ENCODE results near the gene MRPS18A. TPM values are rescaled to one million over a fixed set of nuclear protein-coding genes. Genes with fewer than 3 reads are reported as not detected.

Gene MRPS18A
- total RNA-seq, 5 donors from 2014 or later (not counting 1 experiment from before 2014, with no cell fraction given): 22.9 to 34.9 (median 30.6) TPM

GRCh38 chr6:43674291-43674690 is 13.3 kb downstream of the MRPS18A start:
- Mint-ChIP-seq H3K36me3 (peaks cover 22% of the 10 kb centered on the region), H3K27ac (no peak overlapping the region), H3K27me3 (no peaks in the 10 kb centered on the region), H3K4me3 (no peak overlapping the region), H3K9me3 (no peaks in the 10 kb centered on the region), H3K4me1 (peaks cover 0 to 5% (median 3%) of the 10 kb centered on the region in 3 donors)
- Histone ChIP-seq H3K27ac (ENCODE audit: low read length) (no peak overlapping the region), H3K9me3 (no peaks in the 10 kb centered on the region), H3K4me3 (ENCODE audit: control insufficient read depth in 1 of 2, extremely low read depth in 1 of 2, low read length in 1 of 2) (no peak overlapping the region), H3K27me3 (replicated peaks in 1 of 2; ENCODE audit: control insufficient read depth in 2 of 2, extremely low read depth in 1 of 2, insufficient read depth in 2 of 2, low read length in 1 of 2) (no peaks in the 10 kb centered on the region), H3K4me1 (ENCODE audit: control insufficient read depth in 1 of 2, extremely low read depth in 1 of 2, insufficient read depth in 2 of 2, low read length in 2 of 2) (peaks cover 0 to 3% of the 10 kb centered on the region in 2 experiments), H3K36me3 (ENCODE audit: control insufficient read depth in 2 of 2, extremely low read depth in 1 of 2, insufficient read depth in 1 of 2, low read length in 1 of 2) (peaks cover 25 to 73% of the 10 kb centered on the region in 2 donors)
- no peak for ATAC-seq (replicated peaks in 1 of 4)
- no CpG with 5 or more reads among the region's 2 CpGs for WGBS (ENCODE audit: insufficient coverage)
- CTCF ChIA-PET: no interaction called here
- DNase-seq: no peak
- POLR2A ChIA-PET: no interaction called here

- Mint-ChIP-seq H3K9me3 (no peaks in the 10 kb centered on the region), H3K27ac (no peak overlapping the region), H3K36me3 (peaks cover 22% of the 10 kb centered on the region), H3K4me1 (peaks cover under 1 to 6% (median 5%) of the 10 kb centered on the region in 3 donors), H3K4me3 (no peak overlapping the region), H3K27me3 (no peaks in the 10 kb centered on the region)
- Histone ChIP-seq H3K9me3 (no peaks in the 10 kb centered on the region), H3K27me3 (replicated peaks in 1 of 2; ENCODE audit: control insufficient read depth in 2 of 2, extremely low read depth in 1 of 2, insufficient read depth in 2 of 2, low read length in 1 of 2) (no peaks in the 10 kb centered on the region), H3K27ac (ENCODE audit: low read length) (no peak overlapping the region), H3K4me3 (ENCODE audit: control insufficient read depth in 1 of 2, extremely low read depth in 1 of 2, low read length in 1 of 2) (no peak overlapping the region), H3K4me1 (ENCODE audit: control insufficient read depth in 1 of 2, extremely low read depth in 1 of 2, insufficient read depth in 2 of 2, low read length in 2 of 2) (peaks cover 0 to 3% of the 10 kb centered on the region in 2 experiments), H3K36me3 (ENCODE audit: control insufficient read depth in 2 of 2, extremely low read depth in 1 of 2, insufficient read depth in 1 of 2, low read length in 1 of 2) (peaks cover 20 to 66% of the 10 kb centered on the region in 2 donors)
- DNase-seq: no peak
- 100% methylated on average over 8 of the region's 15 CpGs for WGBS (ENCODE audit: insufficient coverage)
- POLR2A ChIA-PET: no interaction called here
- no peak for ATAC-seq (replicated peaks in 1 of 4)
- CTCF ChIA-PET: no interaction called here
These were observed 14.0 kb downstream of the MRPS18A start for GRCh38 chr6:43673444-43674084.

GRCh38 chr6:43671801-43672690 is 15.5 kb downstream of the MRPS18A start:
- WGBS (ENCODE audit: insufficient coverage): 98% methylated on average over 12 of the region's 16 CpGs
- Mint-ChIP-seq H3K27ac (peak overlapping the region in 1 of 2 donors; percentile 11), H3K9me3 (no peaks in the 10 kb centered on the region), H3K27me3 (no peaks in the 10 kb centered on the region), H3K4me1 (peaks cover 15 to 21% (median 19%) of the 10 kb centered on the region in 3 donors), H3K4me3 (no peak overlapping the region), H3K36me3 (peaks cover 13% of the 10 kb centered on the region)
- H3K27ac ChIP-seq (ENCODE audit: low read length): no peak overlapping the region
- H3K4me3 ChIP-seq (ENCODE audit: control insufficient read depth in 1 of 2, extremely low read depth in 1 of 2, low read length in 1 of 2): no peak overlapping the region
- ATAC-seq (replicated peaks in 1 of 4) (no peak), DNase-seq (no peak)
- ChIA-PET CTCF (interaction anchor here (0.7 to 1.0 kb wide), 4 partner anchors 9 to 686 kb away, joined by 3 to 4 read pairs (median 3); no protein-coding TSS in a partner anchor), POLR2A (no interaction called here)
- H3K4me1 ChIP-seq (ENCODE audit: control insufficient read depth in 1 of 2, extremely low read depth in 1 of 2, insufficient read depth in 2 of 2, low read length in 2 of 2): peaks cover 0 to 18% of the 10 kb centered on the region in 2 experiments
- no peaks in the 10 kb centered on the region for H3K9me3 ChIP-seq
- peaks cover 0 to 3% of the 10 kb centered on the region in 2 experiments for H3K27me3 ChIP-seq (replicated peaks in 1 of 2; ENCODE audit: control insufficient read depth in 2 of 2, extremely low read depth in 1 of 2, insufficient read depth in 2 of 2, low read length in 1 of 2)
- H3K36me3 ChIP-seq (ENCODE audit: control insufficient read depth in 2 of 2, extremely low read depth in 1 of 2, insufficient read depth in 1 of 2, low read length in 1 of 2): peaks cover 14 to 51% of the 10 kb centered on the region in 2 donors

- Mint-ChIP-seq H3K36me3 (peaks cover 13% of the 10 kb centered on the region), H3K4me3 (no peak overlapping the region), H3K9me3 (no peaks in the 10 kb centered on the region), H3K4me1 (peaks cover 16 to 26% (median 21%) of the 10 kb centered on the region in 3 donors), H3K27me3 (no peaks in the 10 kb centered on the region), H3K27ac (peak overlapping the region in 1 of 2 donors; percentile 11)
- DNase-seq (no peak), ATAC-seq (replicated peaks in 1 of 4) (no peak)
- Histone ChIP-seq H3K4me1 (ENCODE audit: control insufficient read depth in 1 of 2, extremely low read depth in 1 of 2, insufficient read depth in 2 of 2, low read length in 2 of 2) (peaks cover 0 to 22% of the 10 kb centered on the region in 2 experiments), H3K27ac (ENCODE audit: low read length) (no peak overlapping the region), H3K36me3 (ENCODE audit: control insufficient read depth in 2 of 2, extremely low read depth in 1 of 2, insufficient read depth in 1 of 2, low read length in 1 of 2) (peaks cover 14 to 43% of the 10 kb centered on the region in 2 donors), H3K4me3 (ENCODE audit: control insufficient read depth in 1 of 2, extremely low read depth in 1 of 2, low read length in 1 of 2) (no peak overlapping the region), H3K9me3 (no peaks in the 10 kb centered on the region), H3K27me3 (replicated peaks in 1 of 2; ENCODE audit: control insufficient read depth in 2 of 2, extremely low read depth in 1 of 2, insufficient read depth in 2 of 2, low read length in 1 of 2) (peaks cover 0 to 6% of the 10 kb centered on the region in 2 experiments)
- CTCF ChIA-PET: interaction anchor here (0.6 to 1.0 kb wide), 4 partner anchors 8 to 597 kb away, joined by 3 to 5 read pairs (median 4); no protein-coding TSS in a partner anchor
- POLR2A ChIA-PET: no interaction called here
- WGBS (ENCODE audit: insufficient coverage): 91% methylated on average over 4 of the region's 8 CpGs
These were observed 16.4 kb downstream of the MRPS18A start for GRCh38 chr6:43671011-43671800.

- Mint-ChIP-seq H3K27me3 (no peaks in the 10 kb centered on the region), H3K36me3 (peaks cover 13% of the 10 kb centered on the region), H3K4me1 (peaks cover 16 to 26% (median 21%) of the 10 kb centered on the region in 3 donors), H3K9me3 (no peaks in the 10 kb centered on the region), H3K4me3 (no peak overlapping the region), H3K27ac (peak overlapping the region in 1 of 2 donors; percentile 28)
- ATAC-seq (replicated peaks in 1 of 4): no peak
- POLR2A ChIA-PET: no interaction called here
- no peaks in the 10 kb centered on the region for H3K9me3 ChIP-seq
- H3K4me1 ChIP-seq (ENCODE audit: control insufficient read depth in 1 of 2, extremely low read depth in 1 of 2, insufficient read depth in 2 of 2, low read length in 2 of 2): peaks cover 0 to 22% of the 10 kb centered on the region in 2 experiments
- H3K4me3 ChIP-seq (ENCODE audit: control insufficient read depth in 1 of 2, extremely low read depth in 1 of 2, low read length in 1 of 2): no peak overlapping the region
- CTCF ChIA-PET: interaction anchor here (0.6 to 1.6 kb wide), 4 partner anchors 8 to 598 kb away, joined by 3 to 4 read pairs (median 4); partner anchors contain the start of gene MRPS18A (in 1 of the 2)
- H3K27me3 ChIP-seq (replicated peaks in 1 of 2; ENCODE audit: control insufficient read depth in 2 of 2, extremely low read depth in 1 of 2, insufficient read depth in 2 of 2, low read length in 1 of 2): peaks cover 0 to 9% of the 10 kb centered on the region in 2 experiments
- H3K27ac ChIP-seq (ENCODE audit: low read length): no peak overlapping the region
- H3K36me3 ChIP-seq (ENCODE audit: control insufficient read depth in 2 of 2, extremely low read depth in 1 of 2, insufficient read depth in 1 of 2, low read length in 1 of 2): peaks cover 14 to 38% of the 10 kb centered on the region in 2 donors
- DNase-seq: no peak
- 100% methylated on average over 6 of the region's 6 CpGs for WGBS (ENCODE audit: insufficient coverage)
These were observed 17.0 kb downstream of the MRPS18A start for GRCh38 chr6:43670623-43670986.
